Ascending aorta (tissue), 2 donors: Measurements from ENCODE around the gene CLDN7. TPM values are rescaled to one million over a fixed set of nuclear protein-coding genes. Genes with fewer than 3 reads are reported as not detected.

Experiments
- DNase-seq, 2 donors: peaks; one replicate each; pipeline ENCODE4 v3.0.0-alpha.2; 2019; ENCODE audit warnings: low spot score in 2 of 2
- H3K27ac ChIP-seq, 2 donors: fragments of 200-600 bp; sonication (generic); one replicate each; pipeline ENCODE4 v1.5.1; 2016 to 2017; ENCODE audit warnings: mild to moderate bottlenecking in 1 of 2
- H3K27me3 ChIP-seq: fragments of 200-600 bp; sonication (generic); one replicate; pipeline ENCODE4 v1.5.1; 2017
- H3K36me3 ChIP-seq, 2 donors: fragments of 200-600 bp; sonication (generic); one replicate each; pipeline ENCODE4 v1.5.1; 2016
- H3K4me1 ChIP-seq, 2 donors: fragments of 200-600 bp; sonication (generic); one replicate each; pipeline ENCODE4 v1.5.1; 2016 to 2017; ENCODE audit warnings: mild to moderate bottlenecking in 1 of 2
- H3K4me3 ChIP-seq, 2 donors: fragments of 200-600 bp; sonication (generic); one replicate each; pipeline ENCODE4 v1.5.1; 2016 to 2017; ENCODE audit warnings: mild to moderate bottlenecking in 1 of 2
- H3K9me3 ChIP-seq, 2 donors: fragments of 200-600 bp; sonication (generic); one replicate each; pipeline ENCODE4 v1.5.1; 2016
- intact Hi-C: fragments of 100-400 bp; cut with DNase I; formaldehyde crosslinking; loops from one replicate; pipeline ENCODE4 v1.15.1; 2023
- total RNA-seq: library from RNA; depleted of rRNA; stranded (reverse); fragments of >200 nt; gene quantifications from one replicate; pipeline ENCODE4 v1.1.0, GENCODE V29; 2016
- TF ChIP-seq, protein P1 (sequence below), 3 experiments: fragments of 200-600 bp in 2 of 3; fragments of 450-650 bp in 1 of 3; sonication (generic) in 2 of 3; IDR thresholded peaks; one replicate each; pipeline ENCODE4 v1.5.1; 2016 to 2019; ENCODE audit warnings: antibody characterized with exemption in 3 of 3, mild to moderate bottlenecking in 1 of 3, moderate library complexity in 1 of 3

CLDN7 gene
- total RNA-seq, 1 donor from 2014 or later = not detected

GRCh38 chr17:7220593-7221277 lies 41.5 kb downstream of the CLDN7 start:
- TF ChIP-seq, protein P1, sequence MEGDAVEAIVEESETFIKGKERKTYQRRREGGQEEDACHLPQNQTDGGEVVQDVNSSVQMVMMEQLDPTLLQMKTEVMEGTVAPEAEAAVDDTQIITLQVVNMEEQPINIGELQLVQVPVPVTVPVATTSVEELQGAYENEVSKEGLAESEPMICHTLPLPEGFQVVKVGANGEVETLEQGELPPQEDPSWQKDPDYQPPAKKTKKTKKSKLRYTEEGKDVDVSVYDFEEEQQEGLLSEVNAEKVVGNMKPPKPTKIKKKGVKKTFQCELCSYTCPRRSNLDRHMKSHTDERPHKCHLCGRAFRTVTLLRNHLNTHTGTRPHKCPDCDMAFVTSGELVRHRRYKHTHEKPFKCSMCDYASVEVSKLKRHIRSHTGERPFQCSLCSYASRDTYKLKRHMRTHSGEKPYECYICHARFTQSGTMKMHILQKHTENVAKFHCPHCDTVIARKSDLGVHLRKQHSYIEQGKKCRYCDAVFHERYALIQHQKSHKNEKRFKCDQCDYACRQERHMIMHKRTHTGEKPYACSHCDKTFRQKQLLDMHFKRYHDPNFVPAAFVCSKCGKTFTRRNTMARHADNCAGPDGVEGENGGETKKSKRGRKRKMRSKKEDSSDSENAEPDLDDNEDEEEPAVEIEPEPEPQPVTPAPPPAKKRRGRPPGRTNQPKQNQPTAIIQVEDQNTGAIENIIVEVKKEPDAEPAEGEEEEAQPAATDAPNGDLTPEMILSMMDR (IDR thresholded peaks at IDR 0.05) = peak; percentile 20 to 48 (median 34)

GRCh38 chr17:7219812-7220592 lies 42.3 kb downstream of the CLDN7 start, which contains the start of the genes ACADVL and DLG4:
ACADVL (plus strand) TSS chr17:7219938; CDS start chr17:7219985, 47 bp downstream.
DLG4 (minus strand) TSS chr17:7219836.
- Histone ChIP-seq H3K27me3 (no peaks in the 10 kb centered on the region), H3K9me3 (no peaks in the 10 kb centered on the region), H3K4me1 (peaks cover 23 to 40% of the 10 kb centered on the region in 2 donors), H3K4me3 (peak within 1 kb of the TSS; percentile 81 to 98), H3K27ac (peak within 1 kb of the TSS; percentile 96 to 100), H3K36me3 (peaks cover 31 to 32% of the 10 kb centered on the region in 2 donors)
- intact Hi-C loops = loop anchor here (1.0 to 10.0 kb wide), 2 partner anchors 19 to 615 kb away; partner anchors contain the start of genes KDM6B and PHF23
- peak; percentile 78 to 96 for DNase-seq
- TF ChIP-seq, protein P1 (IDR thresholded peaks at IDR 0.05) = no peak

More at GRCh38 chr17:7220593-7221277, 41.5 kb downstream of the CLDN7 start:
- peak overlapping the region; percentile 96 to 100 for H3K27ac ChIP-seq
- H3K4me1 ChIP-seq = peaks cover 20 to 36% of the 10 kb centered on the region in 2 donors
- DNase-seq = no peak
- H3K27me3 ChIP-seq = no peaks in the 10 kb centered on the region
- H3K36me3 ChIP-seq = peaks cover 38 to 40% of the 10 kb centered on the region in 2 donors
- intact Hi-C loops = no loop called here
- no peaks in the 10 kb centered on the region for H3K9me3 ChIP-seq
- peak overlapping the region; percentile 81 to 98 for H3K4me3 ChIP-seq

- H3K36me3 ChIP-seq = peaks cover 24 to 25% of the 10 kb centered on the region in 2 donors
- no peaks in the 10 kb centered on the region for H3K9me3 ChIP-seq
- H3K27ac ChIP-seq = peak overlapping the region; percentile 96 to 100
- H3K4me1 ChIP-seq = peaks cover 23 to 40% of the 10 kb centered on the region in 2 donors
- H3K27me3 ChIP-seq = no peaks in the 10 kb centered on the region
- intact Hi-C loops = loop anchor here (1.0 to 10.0 kb wide), 2 partner anchors 20 to 615 kb away; partner anchors contain the start of genes KDM6B and PHF23
- TF ChIP-seq, protein P1 (IDR thresholded peaks at IDR 0.05) = no peak
- DNase-seq = no peak
- H3K4me3 ChIP-seq = peak overlapping the region; percentile 81 to 98
Observed at GRCh38 chr17:7219229-7219811, 43.0 kb downstream of the CLDN7 start.

DNA sequence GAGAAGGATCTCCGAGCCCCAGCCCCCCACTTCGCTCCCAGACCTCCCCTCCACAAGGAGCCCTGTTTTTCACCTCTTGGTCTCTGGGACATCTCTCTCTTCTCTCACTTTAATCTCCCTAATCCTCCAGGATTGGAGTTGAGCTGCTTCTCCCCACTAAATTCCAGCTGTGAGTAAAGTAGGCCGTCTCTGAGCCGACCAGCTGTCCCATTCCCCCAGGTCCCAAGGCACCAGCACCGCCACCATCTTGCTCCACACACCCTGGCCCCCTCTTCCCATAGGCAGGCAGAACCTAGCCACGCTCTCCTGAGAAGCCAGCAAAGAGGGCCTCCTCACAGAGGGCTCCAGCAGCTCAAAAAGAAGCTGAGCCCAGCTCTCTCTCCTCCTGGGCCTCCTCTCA lies 43.5 kb downstream of the CLDN7 start:
- Histone ChIP-seq H3K4me1 (peaks cover 23 to 40% of the 10 kb centered on the region in 2 donors), H3K4me3 (no peak overlapping the region), H3K27me3 (no peaks in the 10 kb centered on the region), H3K36me3 (peaks cover 19 to 20% of the 10 kb centered on the region in 2 donors), H3K9me3 (no peaks in the 10 kb centered on the region), H3K27ac (peak overlapping the region; percentile 96 to 100)
- DNase-seq = no peak
- TF ChIP-seq, protein P1 (IDR thresholded peaks at IDR 0.05) = no peak
- intact Hi-C loops = loop anchor here (1.0 to 10.0 kb wide), 2 partner anchors 21 to 616 kb away; partner anchors contain the start of genes KDM6B and PHF23

DNA sequence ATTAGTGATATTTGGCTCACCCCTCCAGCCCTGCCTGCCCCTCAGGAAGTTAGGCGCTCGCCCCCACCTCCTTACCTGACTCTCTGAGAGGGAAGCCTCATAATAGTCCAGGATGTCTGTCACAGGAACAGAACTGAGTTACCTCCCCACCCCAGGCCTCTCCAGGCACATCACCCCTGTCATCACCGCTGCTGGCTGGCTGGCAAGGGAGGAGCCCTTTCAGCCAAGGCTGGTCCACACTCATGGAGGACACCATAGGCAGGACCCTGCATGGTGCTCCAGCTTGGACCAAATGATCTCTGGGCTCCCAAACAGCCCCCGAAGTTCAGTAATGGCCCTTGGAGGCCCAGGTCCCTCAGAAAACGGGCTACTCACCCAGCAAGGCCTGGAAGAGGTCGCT lies 44.1 kb downstream of the CLDN7 start:
- Histone ChIP-seq H3K36me3 (peaks cover 13 to 14% of the 10 kb centered on the region in 2 donors), H3K27me3 (no peaks in the 10 kb centered on the region), H3K27ac (peak overlapping the region; percentile 96 to 100), H3K9me3 (no peaks in the 10 kb centered on the region), H3K4me1 (peaks cover 23 to 40% of the 10 kb centered on the region in 2 donors), H3K4me3 (peak overlapping the region in 1 of 2 donors; percentile 76)
- intact Hi-C loops = loop anchor here (10.0 kb wide), 1 partner anchor 617 kb away; the partner anchor contains the start of gene KDM6B
- DNase-seq = no peak
- TF ChIP-seq, protein P1 (IDR thresholded peaks at IDR 0.05) = no peak
